ENCODE measurements around the gene CSMD2. TPM values are rescaled to one million over a fixed set of nuclear protein-coding genes. Genes with fewer than 3 reads are reported as not detected.

The CSMD2 gene
- total and polyA plus RNA-seq, 2 of the 4 experiments (the other 2 are of a cell fraction): under 0.01 to 0.36 TPM

DNA sequence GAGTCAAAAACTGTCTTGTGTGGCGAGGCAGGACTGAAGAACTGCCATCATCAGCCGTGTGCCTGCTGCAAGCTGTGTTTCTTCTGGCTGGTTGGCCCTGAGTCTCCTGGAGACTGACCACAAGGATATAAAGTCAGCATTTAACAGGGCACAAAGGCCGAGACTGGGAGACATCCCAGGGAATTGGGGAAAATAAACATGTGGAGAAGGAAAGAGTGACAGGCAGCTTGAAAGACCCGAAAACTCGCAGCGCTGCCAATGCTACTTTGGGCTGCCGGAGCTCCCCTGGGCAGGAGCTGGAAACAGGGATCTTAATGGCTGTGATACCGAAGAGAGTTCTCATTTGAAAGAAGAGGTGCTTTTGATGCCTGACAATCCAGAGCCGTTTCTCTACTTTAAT is 426.5 kb downstream of the CSMD2 start:
- no peak overlapping the region for H2AK9ac ChIP-seq (replicated peaks; ENCODE audit: low read depth, low read length, poor library complexity)
- no peak overlapping the region for H3K4me3 ChIP-seq (ENCODE audit: insufficient read depth, low read depth, low read length)
- H3K27me3 ChIP-seq (ENCODE audit: control insufficient read depth, insufficient read depth, low read length): no peaks in the 10 kb centered on the region
- no peaks in the 10 kb centered on the region for H3K4me1 ChIP-seq (ENCODE audit: control insufficient read depth, insufficient read depth, low read length)
- H3K79me1 ChIP-seq (ENCODE audit: low read depth in 1 of 2, low read length in 2 of 2): no peaks in the 10 kb centered on the region
- in situ Hi-C loops (cut with MboI; ENCODE audit: low sequenced_read_pairs) (no loop called here), intact Hi-C loops (cut with micrococcal nuclease) (loop anchor here (5.0 kb wide), 2 partner anchors 374 to 859 kb away; no protein-coding TSS in a partner anchor), dilution Hi-C loops (cut with HindIII; ENCODE audit: low sequenced_read_pairs, unreplicated experiment) (no loop called here)
- no peak overlapping the region for H2BK15ac ChIP-seq (ENCODE audit: low read depth, low read length)
- H2AK5ac ChIP-seq (ENCODE audit: low read depth, low read length): no peak overlapping the region
- H3K9me3 ChIP-seq (ENCODE audit: control insufficient read depth, insufficient read depth, low read length): peaks cover 20% of the 10 kb centered on the region
- no peaks in the 10 kb centered on the region for H4K20me1 ChIP-seq (ENCODE audit: insufficient read depth, low read length)
- no TSS peak for BruUV-seq (replicated peaks)
- CTCF ChIA-PET: no interaction called here
- no peak overlapping the region for H4K5ac ChIP-seq (ENCODE audit: low read depth, low read length)
- H2BK120ac ChIP-seq (ENCODE audit: low read depth, low read length): no peak overlapping the region
- ATAC-seq (ENCODE audit: low read depth): no peak
- no peak overlapping the region for H3K9ac ChIP-seq (ENCODE audit: low read depth, low read length)
- H4K8ac ChIP-seq (ENCODE audit: low read depth in 2 of 2, low read length in 2 of 2): no peak overlapping the region
- no peaks in the 10 kb centered on the region for H3K36me3 ChIP-seq (ENCODE audit: control insufficient read depth, insufficient read depth, low read length)
- TF ChIP-seq SMC3 (IDR thresholded peaks at IDR 0.05; ENCODE audit: low read depth, low read length): no peak
- TF ChIP-seq MXI1 (IDR thresholded peaks at IDR 0.05; ENCODE audit: borderline replicate concordance, low read depth, low read length): no peak
- no peak for TF ChIP-seq CHD1 (IDR thresholded peaks at IDR 0.05; ENCODE audit: low read depth, low read length)
- H3K23ac ChIP-seq (ENCODE audit: low read depth, low read length): no peak overlapping the region
- H3K4ac ChIP-seq (ENCODE audit: low read depth, low read length): no peak overlapping the region
- no peak overlapping the region for H2AFZ ChIP-seq (replicated peaks; ENCODE audit: low read length, poor library complexity)
- POLR2A ChIA-PET (ENCODE audit: unreplicated experiment): no interaction called here
- no peak overlapping the region for H3K27ac ChIP-seq (ENCODE audit: insufficient read depth, low read length)
- no peak overlapping the region for H3K4me2 ChIP-seq (ENCODE audit: low read depth, low read length)
- WGBS, 2 experiments (ENCODE audit: extremely low coverage in 2 of 2, insufficient read length in 1 of 2): 33% methylated on average over 6 of the region's 9 CpGs; no CpG with 5 or more reads in 1 of the 2 experiments
- no peak overlapping the region for H4K91ac ChIP-seq (ENCODE audit: insufficient read depth, low read depth, low read length)
- H3K14ac ChIP-seq (replicated peaks; ENCODE audit: low read depth, low read length): no peak overlapping the region
- no peak overlapping the region for H3K18ac ChIP-seq (ENCODE audit: low read depth, low read length)
- no peak overlapping the region for H2BK5ac ChIP-seq (ENCODE audit: low read depth, low read length, poor library complexity, severe bottlenecking)
- no peak overlapping the region for H2BK20ac ChIP-seq (ENCODE audit: low read depth, low read length)
- no peak for DNase-seq
- no peaks in the 10 kb centered on the region for H3K9me1 ChIP-seq (ENCODE audit: insufficient read depth, low read length)
- H3K56ac ChIP-seq (ENCODE audit: extremely low read depth, insufficient read depth, low read length): no peak overlapping the region
